PFSK-1 (cell line): Measurements from ENCODE around the gene ANKRD33B.

ENCODE experiments used
- FOXP2 ChIP-seq: optimal IDR thresholded peaks from 2 replicates; pipeline ENCODE3; 2011; ENCODE audit warnings: borderline replicate concordance, control low read depth, inconsistent platforms; ENCODE audit not compliant: insufficient read depth; ENCODE audit errors: extremely low read length, extremely low read depth
- POLR2AphosphoS5 ChIP-seq: IDR thresholded peaks from 2 replicates; pipeline ENCODE4 v1.6.1; 2012; ENCODE audit warnings: low read depth, mild to moderate bottlenecking, control low read depth, low read length, moderate library complexity
- SIN3A ChIP-seq: IDR thresholded peaks from 2 replicates; pipeline ENCODE4 v1.6.1; 2012; ENCODE audit warnings: mild to moderate bottlenecking, low read length, moderate library complexity, borderline replicate concordance; ENCODE audit not compliant: insufficient read depth
- TAF1 ChIP-seq: IDR thresholded peaks from 2 replicates; pipeline ENCODE4 v1.6.1; 2012; ENCODE audit warnings: low read length, control low read depth, borderline replicate concordance; ENCODE audit not compliant: insufficient read depth
- TF ChIP-seq, protein P1 (sequence below), 2 experiments: IDR thresholded peaks; 2 replicates each; pipeline versions ENCODE4 v1.6.1 to v1.8.0; 2011 to 2012; ENCODE audit warnings: low read depth in 2 of 2, low read length in 2 of 2, control low read depth in 1 of 2, inconsistent platforms in 1 of 2, mild to moderate bottlenecking in 1 of 2, moderate library complexity in 1 of 2; ENCODE audit not compliant: insufficient read depth in 1 of 2

The ANKRD33B gene

DNA sequence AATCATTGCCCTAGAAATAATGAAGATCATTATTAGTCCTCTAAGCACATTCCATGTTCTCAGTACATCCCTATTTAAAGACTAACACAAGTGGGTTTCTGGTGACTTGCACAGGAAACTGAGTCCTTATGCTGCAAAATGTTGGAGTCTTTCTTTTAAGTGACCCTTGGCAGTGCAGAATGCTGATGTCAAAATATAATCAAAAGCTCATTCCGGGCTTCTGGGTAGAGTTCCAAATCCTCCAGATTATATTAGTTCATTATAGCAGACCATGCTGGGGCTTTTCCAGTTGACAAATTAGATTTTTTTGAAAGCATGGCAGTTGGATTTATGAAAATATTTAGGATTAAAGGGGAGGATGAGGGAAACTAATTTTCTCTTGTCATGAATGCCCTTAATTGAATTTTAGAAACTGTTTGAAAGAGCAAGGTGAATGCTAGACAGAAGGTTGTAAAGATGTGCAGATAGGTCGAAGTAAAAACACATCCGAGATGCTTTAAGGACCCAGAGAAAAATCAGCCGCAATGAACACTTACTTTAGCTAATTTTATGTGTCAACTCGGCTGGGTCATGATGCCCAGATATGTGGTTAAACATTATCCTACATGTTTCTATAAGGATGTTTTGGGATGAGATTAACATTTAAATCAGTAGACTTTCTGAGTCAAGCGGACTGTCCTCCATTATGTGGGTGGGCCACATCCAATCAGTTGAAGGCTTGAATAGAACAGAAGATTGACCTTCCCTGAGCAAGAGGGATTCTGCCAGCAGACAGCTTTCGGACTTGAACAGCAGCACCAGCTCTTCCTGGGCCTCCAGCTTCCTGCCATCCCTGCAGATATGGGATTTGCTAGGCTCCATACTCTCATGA, 108.5 kb downstream of the ANKRD33B start:
- TF ChIP-seq POLR2AphosphoS5 (no peak), TAF1 (no peak), FOXP2 (no peak), SIN3A (no peak)
- TF ChIP-seq, protein P1, sequence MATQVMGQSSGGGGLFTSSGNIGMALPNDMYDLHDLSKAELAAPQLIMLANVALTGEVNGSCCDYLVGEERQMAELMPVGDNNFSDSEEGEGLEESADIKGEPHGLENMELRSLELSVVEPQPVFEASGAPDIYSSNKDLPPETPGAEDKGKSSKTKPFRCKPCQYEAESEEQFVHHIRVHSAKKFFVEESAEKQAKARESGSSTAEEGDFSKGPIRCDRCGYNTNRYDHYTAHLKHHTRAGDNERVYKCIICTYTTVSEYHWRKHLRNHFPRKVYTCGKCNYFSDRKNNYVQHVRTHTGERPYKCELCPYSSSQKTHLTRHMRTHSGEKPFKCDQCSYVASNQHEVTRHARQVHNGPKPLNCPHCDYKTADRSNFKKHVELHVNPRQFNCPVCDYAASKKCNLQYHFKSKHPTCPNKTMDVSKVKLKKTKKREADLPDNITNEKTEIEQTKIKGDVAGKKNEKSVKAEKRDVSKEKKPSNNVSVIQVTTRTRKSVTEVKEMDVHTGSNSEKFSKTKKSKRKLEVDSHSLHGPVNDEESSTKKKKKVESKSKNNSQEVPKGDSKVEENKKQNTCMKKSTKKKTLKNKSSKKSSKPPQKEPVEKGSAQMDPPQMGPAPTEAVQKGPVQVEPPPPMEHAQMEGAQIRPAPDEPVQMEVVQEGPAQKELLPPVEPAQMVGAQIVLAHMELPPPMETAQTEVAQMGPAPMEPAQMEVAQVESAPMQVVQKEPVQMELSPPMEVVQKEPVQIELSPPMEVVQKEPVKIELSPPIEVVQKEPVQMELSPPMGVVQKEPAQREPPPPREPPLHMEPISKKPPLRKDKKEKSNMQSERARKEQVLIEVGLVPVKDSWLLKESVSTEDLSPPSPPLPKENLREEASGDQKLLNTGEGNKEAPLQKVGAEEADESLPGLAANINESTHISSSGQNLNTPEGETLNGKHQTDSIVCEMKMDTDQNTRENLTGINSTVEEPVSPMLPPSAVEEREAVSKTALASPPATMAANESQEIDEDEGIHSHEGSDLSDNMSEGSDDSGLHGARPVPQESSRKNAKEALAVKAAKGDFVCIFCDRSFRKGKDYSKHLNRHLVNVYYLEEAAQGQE (IDR thresholded peaks at IDR 0.05; ENCODE audit: insufficient read depth in 1 of 2, low read depth in 2 of 2, low read length in 2 of 2): no peak

DNA sequence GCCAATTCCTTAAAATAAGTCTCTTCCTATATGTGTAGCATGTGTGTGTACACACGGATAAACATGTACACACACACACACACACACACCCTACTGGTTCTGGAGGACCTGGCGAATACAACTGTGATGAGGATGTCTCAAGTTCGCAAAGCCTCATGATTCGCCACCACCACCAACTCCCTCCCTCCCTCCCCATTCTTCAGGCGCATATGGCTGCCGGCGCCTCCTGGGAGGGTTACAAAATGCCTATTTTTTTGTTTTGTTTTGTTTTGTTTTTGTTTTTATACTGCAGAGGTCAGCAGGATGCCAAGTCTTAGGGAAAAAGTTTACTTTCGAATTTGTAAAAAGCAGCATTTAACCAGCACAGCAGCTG, 109.1 kb downstream of the ANKRD33B start:
- TF ChIP-seq FOXP2 (no peak), TAF1 (no peak), SIN3A (no peak), POLR2AphosphoS5 (no peak)
- TF ChIP-seq, protein P1 (IDR thresholded peaks at IDR 0.05; ENCODE audit: insufficient read depth in 1 of 2, low read depth in 2 of 2, low read length in 2 of 2): no peak

DNA sequence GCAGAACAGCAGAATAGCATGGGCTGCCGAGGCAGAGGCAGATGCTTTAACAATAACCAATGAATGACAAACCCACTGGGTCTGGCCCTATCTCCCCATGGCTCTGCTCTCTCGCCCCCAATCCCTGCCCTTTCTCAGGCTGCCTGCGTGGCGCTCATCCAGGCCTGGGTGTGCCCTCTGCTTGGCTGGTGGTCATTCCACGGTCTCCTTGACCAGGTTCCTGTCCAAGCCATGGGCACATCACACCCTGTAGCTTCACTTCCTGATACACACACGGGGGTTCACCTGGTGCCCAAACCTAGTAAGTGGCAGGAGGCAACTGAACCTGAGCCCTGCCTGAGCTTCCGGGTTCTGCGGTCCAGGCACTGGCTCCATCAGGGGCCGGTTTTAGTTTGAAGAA, 109.5 kb downstream of the ANKRD33B start:
- TF ChIP-seq, protein P1 (IDR thresholded peaks at IDR 0.05; ENCODE audit: insufficient read depth in 1 of 2, low read depth in 2 of 2, low read length in 2 of 2): no peak
- TF ChIP-seq FOXP2: no peak
- TF ChIP-seq POLR2AphosphoS5: no peak
- TF ChIP-seq TAF1: no peak
- TF ChIP-seq SIN3A: no peak

DNA sequence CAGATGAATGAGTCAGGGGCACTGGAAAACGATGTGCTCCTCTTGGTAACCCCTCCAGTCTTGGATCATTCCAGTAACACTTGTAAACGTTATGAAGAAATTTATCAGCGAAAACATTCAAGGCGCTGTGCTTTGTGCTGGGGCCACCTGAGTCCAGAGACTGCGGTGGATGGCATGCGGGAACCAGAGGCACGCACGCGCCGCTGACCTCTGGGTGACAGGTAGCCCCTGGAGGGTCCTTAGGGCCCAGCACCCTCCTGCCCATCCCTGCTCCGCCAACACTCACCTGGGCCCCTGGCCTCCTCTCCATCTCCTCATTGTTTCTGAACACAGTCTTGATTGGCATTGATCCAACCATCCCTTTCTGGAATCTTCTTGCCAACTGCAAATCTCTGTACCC, 110.2 kb downstream of the ANKRD33B start:
- TF ChIP-seq POLR2AphosphoS5 (no peak), TAF1 (no peak), FOXP2 (no peak), SIN3A (no peak)
- TF ChIP-seq, protein P1 (IDR thresholded peaks at IDR 0.05; ENCODE audit: insufficient read depth in 1 of 2, low read depth in 2 of 2, low read length in 2 of 2): no peak
